Stimulated activated CD8-positive, alpha-beta memory T cell treated with anti-CD3 and anti-CD28 coated beads, Interleukin-4, amount 100 ng/mL, for 1 hour (primary cell): ENCODE measurements around the gene SPHK1.

ENCODE experiments used
- DNase-seq, 2 donors: peaks; one replicate each; pipeline ENCODE4 v3.0.0-alpha.2; 2020; ENCODE audit warnings: low read depth in 2 of 2, low spot score in 1 of 2

Gene SPHK1

GRCh38 chr17:76405607-76405966 is 21.2 kb downstream of the SPHK1 start:
- DNase-seq = no peak

- no peak for DNase-seq
These were observed 21.7 kb downstream of the SPHK1 start for GRCh38 chr17:76405967-76406647.

GRCh38 chr17:76407509-76407908 is 23.1 kb downstream of the SPHK1 start:
- DNase-seq = no peak

- DNase-seq = peak; percentile 40 to 53
These were observed 23.8 kb downstream of the SPHK1 start for GRCh38 chr17:76408037-76408849.

- DNase-seq = no peak
These were observed 26.0 kb downstream of the SPHK1 start for GRCh38 chr17:76410328-76410965.

- DNase-seq = no peak
These were observed 26.8 kb downstream of the SPHK1 start for GRCh38 chr17:76411247-76411646.

- no peak for DNase-seq
These were observed 30.2 kb downstream of the SPHK1 start for GRCh38 chr17:76414334-76415295.

- DNase-seq = no peak
These were observed 31.4 kb downstream of the SPHK1 start for GRCh38 chr17:76415786-76416185.

GRCh38 chr17:76416457-76416856 is 32.0 kb downstream of the SPHK1 start:
- DNase-seq = no peak

GRCh38 chr17:76416899-76417298 is 32.5 kb downstream of the SPHK1 start:
- DNase-seq = no peak

GRCh38 chr17:76417499-76418143 is 33.2 kb downstream of the SPHK1 start:
- DNase-seq = no peak

- DNase-seq = no peak
These were observed 35.3 kb downstream of the SPHK1 start for GRCh38 chr17:76419576-76420260.

GRCh38 chr17:76420356-76421043 is 36.1 kb downstream of the SPHK1 start:
- no peak for DNase-seq

GRCh38 chr17:76421044-76421407 is 36.6 kb downstream of the SPHK1 start:
- DNase-seq = no peak

- DNase-seq = no peak
These were observed 38.0 kb downstream of the SPHK1 start for GRCh38 chr17:76422406-76422805.

- no peak for DNase-seq
These were observed 38.5 kb downstream of the SPHK1 start for GRCh38 chr17:76422860-76423259.

GRCh38 chr17:76426853-76427252 is 42.4 kb downstream of the SPHK1 start:
- no peak for DNase-seq

GRCh38 chr17:76427501-76428231 is 43.3 kb downstream of the SPHK1 start:
- DNase-seq = no peak

- no peak for DNase-seq
These were observed 44.1 kb downstream of the SPHK1 start for GRCh38 chr17:76428511-76428910.
